ENCODE measurements around the gene CHCHD1. TPM values are rescaled to one million over a fixed set of nuclear protein-coding genes. Genes with fewer than 3 reads are reported as not detected.
A peak's percentile ranks its signal among the peaks of the same experiment; 100 is the strongest.

Gene CHCHD1
- total RNA-seq, 1 experiment from 2014 or later, result 44.1 TPM

DNA sequence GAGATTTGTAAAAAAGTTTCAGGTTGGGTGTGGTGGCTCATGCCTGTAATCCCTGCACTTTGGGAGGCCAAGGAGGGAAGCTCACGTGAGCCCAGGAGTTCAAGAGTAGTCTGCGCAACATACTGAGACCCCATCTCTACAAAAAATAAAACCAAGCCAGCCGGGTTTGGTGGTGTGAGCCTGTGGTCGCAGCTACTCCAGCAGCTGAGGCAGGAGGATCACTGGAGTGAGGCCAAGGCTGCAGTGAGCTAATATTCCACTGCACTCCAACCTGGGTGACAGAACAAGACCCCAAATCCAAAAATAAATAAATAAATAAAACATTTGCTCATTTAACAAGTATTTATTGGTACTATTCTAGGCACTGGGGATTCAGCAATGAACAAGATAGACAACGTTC, 1.5 kb upstream of the CHCHD1 start:
- Mint-ChIP-seq H3K4me1 (ENCODE audit: low read depth, unreplicated experiment) (peaks cover 31% of the 10 kb centered on the region), H3K27me3 (ENCODE audit: unreplicated experiment) (no peaks in the 10 kb centered on the region), H3K4me3 (ENCODE audit: low read depth, unreplicated experiment) (peak overlapping the region; percentile 93), H3K36me3 (ENCODE audit: insufficient read depth, unreplicated experiment) (peaks cover 52% of the 10 kb centered on the region), H3K27ac (ENCODE audit: unreplicated experiment) (peak overlapping the region; percentile 27), H3K9me3 (ENCODE audit: low read depth, unreplicated experiment) (no peaks in the 10 kb centered on the region)
- no peak for DNase-seq
- CTCF ChIA-PET, result no interaction called here
- intact Hi-C loops (cut with micrococcal nuclease; ENCODE audit: unreplicated experiment), result no loop called here
- no peak for TF ChIP-seq CTCF (IDR thresholded peaks at IDR 0.05; ENCODE audit: unreplicated experiment)
- BruUV-seq (replicated peaks), result no TSS peak

GRCh38 chr10:73780966-73781365, 882 bp upstream of the CHCHD1 start:
- no peaks in the 10 kb centered on the region for H3K27me3 Mint-ChIP-seq (ENCODE audit: unreplicated experiment)
- peaks cover 28% of the 10 kb centered on the region for H3K4me1 Mint-ChIP-seq (ENCODE audit: low read depth, unreplicated experiment)
- H3K27ac Mint-ChIP-seq (ENCODE audit: unreplicated experiment), result peak overlapping the region; percentile 92
- DNase-seq, result no peak
- no peak for TF ChIP-seq CTCF (IDR thresholded peaks at IDR 0.05; ENCODE audit: unreplicated experiment)
- peak overlapping the region; percentile 93 for H3K4me3 Mint-ChIP-seq (ENCODE audit: low read depth, unreplicated experiment)
- BruUV-seq (replicated peaks), result no TSS peak
- no peaks in the 10 kb centered on the region for H3K9me3 Mint-ChIP-seq (ENCODE audit: low read depth, unreplicated experiment)
- CTCF ChIA-PET, result interaction anchor here (1.3 to 1.7 kb wide), 3 partner anchors 8 to 161 kb away, joined by 3 to 14 read pairs (median 3); a partner anchor contains a TSS
- peaks cover 59% of the 10 kb centered on the region for H3K36me3 Mint-ChIP-seq (ENCODE audit: insufficient read depth, unreplicated experiment)
- intact Hi-C loops (cut with micrococcal nuclease; ENCODE audit: unreplicated experiment), result no loop called here

DNA sequence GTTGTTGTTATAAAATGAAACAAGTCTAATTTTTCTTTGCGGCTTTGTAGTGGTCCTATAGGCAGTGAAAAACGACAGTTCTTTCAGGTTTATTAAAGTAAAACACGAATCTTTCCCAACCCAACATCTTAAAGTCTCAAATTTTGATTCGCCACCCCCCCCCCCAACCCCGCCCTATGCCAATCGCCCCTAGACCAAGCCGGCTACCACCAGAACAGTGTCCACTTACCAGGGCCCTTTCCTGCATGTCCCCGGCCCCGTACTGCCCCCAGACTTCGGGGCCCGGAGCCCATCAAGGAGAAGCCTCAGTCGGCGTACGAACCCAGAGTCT, 335 bp upstream of the CHCHD1 start:
- Mint-ChIP-seq H3K27ac (ENCODE audit: unreplicated experiment) (peak overlapping the region; percentile 92), H3K4me1 (ENCODE audit: low read depth, unreplicated experiment) (peaks cover 34% of the 10 kb centered on the region), H3K36me3 (ENCODE audit: insufficient read depth, unreplicated experiment) (peaks cover 64% of the 10 kb centered on the region), H3K4me3 (ENCODE audit: low read depth, unreplicated experiment) (peak overlapping the region; percentile 93), H3K9me3 (ENCODE audit: low read depth, unreplicated experiment) (no peaks in the 10 kb centered on the region), H3K27me3 (ENCODE audit: unreplicated experiment) (no peaks in the 10 kb centered on the region)
- intact Hi-C loops (cut with micrococcal nuclease; ENCODE audit: unreplicated experiment), result no loop called here
- TF ChIP-seq CTCF (IDR thresholded peaks at IDR 0.05; ENCODE audit: unreplicated experiment), result no peak
- CTCF ChIA-PET, result interaction anchor here (0.5 to 1.7 kb wide), 5 partner anchors 9 to 161 kb away, joined by 3 to 14 read pairs (median 3); a partner anchor contains a TSS
- DNase-seq, result no peak
- no TSS peak for BruUV-seq (replicated peaks)

DNA sequence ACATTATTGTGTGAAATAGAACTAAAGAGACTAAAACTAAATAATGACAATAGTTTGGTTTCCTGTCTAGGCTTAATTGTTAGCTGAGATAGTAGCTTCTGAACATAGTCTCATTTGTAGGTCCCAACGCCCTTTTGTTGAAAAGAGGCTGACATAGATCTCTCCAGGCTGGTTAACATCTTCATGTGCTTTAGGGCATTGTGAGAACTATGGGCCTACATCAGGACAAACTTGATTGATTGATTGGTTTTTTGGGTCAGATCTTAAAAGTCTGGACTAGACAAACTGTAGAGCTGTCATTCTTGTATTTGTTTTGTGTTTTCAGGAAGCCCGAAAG, 869 bp downstream of the CHCHD1 start:
- intact Hi-C loops (cut with micrococcal nuclease; ENCODE audit: unreplicated experiment), result no loop called here
- TF ChIP-seq CTCF (IDR thresholded peaks at IDR 0.05; ENCODE audit: unreplicated experiment), result no peak
- H3K36me3 Mint-ChIP-seq (ENCODE audit: insufficient read depth, unreplicated experiment), result peaks cover 56% of the 10 kb centered on the region
- peak overlapping the region; percentile 92 for H3K27ac Mint-ChIP-seq (ENCODE audit: unreplicated experiment)
- peak overlapping the region; percentile 93 for H3K4me3 Mint-ChIP-seq (ENCODE audit: low read depth, unreplicated experiment)
- DNase-seq, result no peak
- CTCF ChIA-PET, result interaction anchor here (0.9 to 1.0 kb wide), 2 partner anchors 10 to 104 kb away, joined by 3 to 4 read pairs; a partner anchor contains a TSS
- no peaks in the 10 kb centered on the region for H3K27me3 Mint-ChIP-seq (ENCODE audit: unreplicated experiment)
- H3K4me1 Mint-ChIP-seq (ENCODE audit: low read depth, unreplicated experiment), result peaks cover 36% of the 10 kb centered on the region
- BruUV-seq (replicated peaks), result TSS peak; percentile 59
- H3K9me3 Mint-ChIP-seq (ENCODE audit: low read depth, unreplicated experiment), result no peaks in the 10 kb centered on the region
